NOMO-1 treated with DMSO at 0.1 percent for 48 hours (cell line): ENCODE results near the gene YIF1A.
"Not testable (repeated sequence)": the region's sequence is repeated elsewhere in the genome, so short reads cannot be mapped to it uniquely, and the experiment has no call there.

Experiments used
- DNase-seq: peaks from one replicate; lab custom pipeline; 2025; ENCODE audit not compliant: unreplicated experiment; lab: John Stamatoyannopoulos, UW

Gene YIF1A

DNA sequence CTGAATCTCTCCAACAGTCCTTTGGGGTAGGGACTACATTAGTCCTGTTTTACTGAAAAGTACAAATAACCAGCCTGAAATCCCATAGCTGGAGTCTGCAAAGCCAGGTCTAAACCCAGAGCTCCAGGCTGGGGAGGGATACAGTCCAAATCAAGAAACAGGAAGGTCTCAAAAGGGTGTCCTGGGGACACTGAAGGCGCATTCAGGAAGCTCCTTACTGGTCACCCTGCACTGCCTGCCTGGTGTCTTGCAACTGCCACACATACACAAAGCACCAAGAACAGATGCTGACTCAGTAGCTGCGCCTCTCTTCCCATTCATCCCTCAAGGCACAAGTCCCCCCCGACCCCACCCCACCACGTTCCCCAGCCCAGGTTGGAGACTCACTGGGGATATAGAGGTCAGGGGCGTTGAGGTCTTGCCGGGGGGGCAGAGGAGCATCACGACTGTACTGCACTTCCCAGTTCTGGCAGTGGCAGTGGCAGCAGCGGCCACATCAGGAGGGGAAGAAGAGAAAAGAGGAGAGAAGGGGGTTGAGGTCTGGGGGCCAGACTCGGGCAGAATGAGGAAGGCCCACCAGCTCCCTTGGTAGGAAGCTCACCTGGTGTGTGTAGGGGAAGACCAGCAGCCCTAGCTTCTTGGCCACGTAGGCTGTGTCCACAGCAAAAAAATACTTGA lies 1.6 kb downstream of the YIF1A start:
- no peak for DNase-seq

DNA sequence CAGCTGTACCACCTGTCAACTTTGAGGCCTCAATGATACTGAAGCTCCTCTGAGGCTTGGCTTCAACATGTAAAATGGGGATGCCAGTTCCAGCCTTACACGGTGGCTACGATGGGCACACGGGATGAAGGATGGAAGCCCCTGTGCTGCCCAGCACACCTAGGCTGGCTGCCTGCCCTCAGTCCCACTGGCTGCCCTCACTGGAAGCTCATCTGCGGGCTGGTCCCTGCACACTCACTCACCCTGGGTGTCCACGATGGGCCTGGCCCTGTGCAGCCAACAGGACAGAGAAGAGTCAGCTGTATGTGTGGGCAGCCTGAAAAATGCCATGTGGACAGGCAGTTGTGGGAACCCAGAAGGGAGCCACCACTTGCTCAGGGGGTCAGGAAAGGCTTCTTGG lies 2.2 kb downstream of the YIF1A start:
- DNase-seq: no peak

- DNase-seq: no peak
These were observed 3.5 kb downstream of the YIF1A start for GRCh38 chr11:66285250-66285947.

DNA sequence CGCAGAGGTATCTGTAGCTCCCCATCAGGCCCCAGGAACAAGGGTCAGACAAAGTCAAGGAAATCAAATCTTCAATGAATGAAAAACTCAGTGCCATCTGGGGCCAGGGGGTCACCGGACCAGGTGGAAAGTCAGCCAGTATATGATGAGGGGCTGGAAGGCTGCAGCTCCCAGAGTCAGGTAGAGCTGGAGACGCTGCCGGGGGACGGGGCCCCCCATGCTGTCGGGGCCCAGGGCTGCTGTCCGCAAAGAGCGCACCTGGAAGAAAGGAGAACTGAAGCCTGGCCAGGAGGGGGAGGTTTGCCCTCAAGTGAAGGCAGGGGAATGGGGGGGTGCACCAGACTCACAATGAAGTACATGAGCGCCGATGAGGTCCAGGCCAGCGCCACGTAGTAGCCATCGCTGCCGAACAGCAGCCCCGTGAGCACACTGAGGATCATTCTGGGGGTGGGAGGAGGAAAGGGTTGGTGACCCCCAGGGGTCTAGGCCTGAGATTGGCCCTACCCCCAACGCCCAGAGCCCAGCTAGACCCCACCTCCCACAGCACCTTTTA lies 4.3 kb downstream of the YIF1A start:
- no peak for DNase-seq

GRCh38 chr11:66283461-66284105 lies 5.4 kb downstream of the YIF1A start:
- no peak for DNase-seq

DNA sequence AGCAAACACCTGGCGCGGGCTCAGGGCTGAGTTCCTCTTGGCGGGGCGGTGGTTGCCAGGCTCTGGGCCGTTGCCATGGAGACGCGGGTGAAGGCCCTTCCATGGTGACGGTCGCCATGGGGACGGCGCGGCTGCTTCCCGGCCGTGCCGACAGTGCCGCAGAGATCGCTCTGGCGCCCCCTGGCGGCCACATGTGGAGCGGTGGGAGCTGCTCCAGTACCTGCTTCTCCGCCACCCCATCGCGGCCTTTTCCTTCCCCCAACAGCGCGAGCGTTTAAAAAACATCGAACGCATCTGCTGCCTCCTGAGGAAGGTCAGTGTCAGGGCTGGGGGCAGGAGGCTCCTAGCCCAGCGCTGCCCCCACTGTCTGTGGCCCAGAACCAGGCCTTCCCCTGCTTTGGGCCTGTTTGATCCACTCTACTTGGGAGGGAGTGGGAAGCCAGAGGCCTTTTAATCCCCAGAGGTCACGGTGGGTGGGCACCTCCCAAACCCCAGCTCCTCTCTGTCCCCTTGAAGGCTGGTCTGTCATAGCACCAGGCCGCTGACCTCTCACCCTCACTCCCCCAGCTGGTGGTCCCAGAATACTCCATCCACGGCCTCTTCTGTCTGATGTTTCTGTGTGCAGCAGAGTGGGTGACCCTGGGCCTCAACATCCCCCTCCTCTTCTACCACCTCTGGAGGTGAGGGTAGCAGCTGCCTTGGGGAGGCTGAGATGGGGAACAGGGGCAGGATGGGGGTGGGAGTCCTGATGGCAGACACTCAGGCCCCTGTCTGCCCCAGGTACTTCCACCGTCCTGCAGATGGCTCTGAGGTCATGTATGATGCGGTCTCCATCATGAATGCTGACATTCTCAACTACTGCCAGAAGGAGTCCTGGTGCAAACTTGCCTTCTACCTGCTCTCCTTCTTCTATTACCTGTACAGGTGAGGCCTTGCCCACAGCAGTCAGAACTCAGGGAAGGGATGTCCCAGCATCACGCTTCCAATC lies 6.2 kb downstream of the YIF1A start:
- peak; percentile 96 for DNase-seq

- no peak for DNase-seq
These were observed 7.0 kb downstream of the YIF1A start for GRCh38 chr11:66281776-66282467.

GRCh38 chr11:66281001-66281400 lies 7.9 kb downstream of the YIF1A start:
- no peak for DNase-seq

- DNase-seq: no peak
These were observed 8.5 kb downstream of the YIF1A start for GRCh38 chr11:66280428-66280827.

DNA sequence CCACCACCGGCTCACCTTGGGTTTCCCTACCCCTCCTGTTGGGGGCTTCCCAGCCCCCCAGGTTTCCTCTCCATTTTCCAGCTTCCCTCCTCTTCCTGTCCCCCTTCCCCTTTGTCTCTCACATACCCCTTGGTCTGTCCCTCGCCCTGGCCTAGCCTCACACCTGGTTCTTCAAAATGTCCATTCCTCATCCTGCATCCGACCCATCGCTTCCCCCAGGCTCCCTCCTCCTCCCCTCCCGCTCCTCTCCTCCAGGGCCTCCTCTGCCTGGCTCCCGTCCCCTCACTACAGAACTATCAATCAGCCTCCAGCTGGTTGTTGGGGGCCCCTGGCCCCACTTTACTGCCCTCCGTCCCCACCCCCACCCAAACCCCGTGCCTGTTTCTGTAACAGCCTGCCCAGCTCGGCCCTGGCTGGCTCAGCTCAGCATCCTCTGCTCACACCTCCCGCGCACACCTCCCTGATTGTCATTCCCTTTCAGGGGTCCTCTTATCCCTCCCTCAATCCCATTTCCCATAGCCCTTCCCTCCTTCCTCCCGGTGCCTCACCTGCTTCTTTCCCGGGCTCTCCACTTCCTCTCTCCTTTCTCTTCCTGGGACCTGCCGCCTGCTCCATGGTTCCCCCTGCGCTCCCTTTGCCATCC lies 9.7 kb downstream of the YIF1A start:
- DNase-seq: no peak

- no peak for DNase-seq
These were observed 10.4 kb downstream of the YIF1A start for GRCh38 chr11:66278363-66279091.

DNA sequence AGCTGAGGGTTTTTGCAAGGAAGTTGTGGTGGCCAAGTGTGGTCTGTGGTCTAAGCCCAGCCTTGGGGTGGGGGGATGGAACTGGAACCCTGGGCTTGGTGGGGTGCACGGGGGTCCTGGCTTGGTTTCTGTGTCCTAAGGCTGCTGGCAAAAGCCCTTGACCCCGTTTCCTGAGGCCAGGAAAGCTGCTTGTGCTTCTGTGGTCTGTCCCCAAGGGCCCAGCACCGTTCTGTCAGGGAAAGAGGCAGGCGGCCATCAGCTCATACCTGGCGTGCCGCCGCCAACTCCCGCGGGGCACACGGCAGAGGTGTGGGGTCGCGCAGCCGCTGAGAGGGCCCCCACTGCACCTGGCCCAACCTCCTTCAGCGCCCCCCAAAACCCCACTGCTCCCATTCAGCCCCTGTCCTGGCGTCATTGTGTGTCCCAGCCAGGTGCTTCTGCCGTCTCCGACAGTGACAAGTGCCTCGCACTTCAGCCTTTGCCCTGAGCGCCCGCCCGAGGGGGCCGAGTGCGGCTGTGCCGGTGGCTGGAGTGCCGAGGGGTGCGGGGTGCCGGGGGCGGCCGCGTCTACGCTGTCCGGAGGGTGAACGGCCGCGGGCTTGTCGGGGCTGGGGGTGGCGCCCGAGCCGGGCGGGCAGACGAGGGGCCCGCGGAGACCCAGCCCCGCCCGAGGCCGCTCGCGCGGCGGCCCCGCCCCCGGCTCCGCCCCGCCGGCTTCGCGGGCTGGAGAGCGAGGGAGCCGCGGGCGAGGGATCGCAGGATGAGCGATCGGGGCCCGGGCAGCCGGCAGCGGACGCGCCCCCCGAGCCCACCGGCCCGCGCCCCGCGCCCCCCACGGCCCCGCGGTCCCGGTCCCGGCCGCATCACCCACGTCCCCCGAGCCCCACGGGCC lies 11.2 kb downstream of the YIF1A start, which contains the start of gene CNIH2:
Gene CNIH2, plus strand, starts transcription at position 705 of the 892 bp plus-strand sequence. CDS start 282 bp downstream, outside the sequence.
- no peak for DNase-seq

DNA sequence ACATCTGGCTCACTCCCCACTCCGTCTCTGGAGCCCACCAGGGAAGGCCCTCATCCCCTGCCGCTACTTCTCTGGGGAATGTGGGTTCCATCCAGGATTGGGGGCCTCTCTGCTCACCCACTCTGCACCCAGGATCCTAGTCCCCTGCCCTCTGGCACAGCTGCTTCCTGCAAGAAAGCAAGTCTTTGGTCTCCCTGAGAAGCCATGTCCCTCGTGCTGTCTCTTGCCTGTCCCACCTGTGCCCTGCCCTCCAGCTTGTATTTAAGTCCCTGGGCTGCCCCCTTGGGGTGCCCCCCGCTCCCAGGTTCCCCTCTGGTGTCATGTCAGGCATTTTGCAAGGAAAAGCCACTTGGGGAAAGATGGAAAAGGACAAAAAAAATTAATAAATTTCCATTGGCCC lies 11.9 kb downstream of the YIF1A start:
- DNase-seq: not testable (repeated sequence)

DNA sequence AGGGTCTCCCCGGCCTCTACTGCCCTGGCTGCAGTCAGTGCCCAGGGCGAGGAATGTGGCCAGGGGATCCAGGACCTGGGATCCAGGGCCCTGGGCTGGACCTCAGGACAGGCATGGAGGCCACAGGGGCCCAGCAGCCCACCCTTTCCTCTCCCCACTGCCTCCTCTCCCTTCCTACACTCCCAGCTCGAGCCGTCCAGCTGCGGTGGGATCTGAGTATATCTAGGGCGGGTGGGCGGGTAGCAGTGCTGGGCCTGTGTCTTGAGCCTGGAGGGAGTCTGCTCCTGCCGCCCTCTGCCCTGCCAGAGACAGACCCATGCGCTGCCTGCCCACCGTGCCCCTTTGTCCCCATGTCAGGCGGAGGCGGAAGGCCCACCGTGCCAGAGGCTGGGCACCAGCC lies 12.3 kb downstream of the YIF1A start:
- DNase-seq: not testable (repeated sequence)

GRCh38 chr11:66275984-66276612 lies 12.8 kb downstream of the YIF1A start:
- no peak for DNase-seq

DNA sequence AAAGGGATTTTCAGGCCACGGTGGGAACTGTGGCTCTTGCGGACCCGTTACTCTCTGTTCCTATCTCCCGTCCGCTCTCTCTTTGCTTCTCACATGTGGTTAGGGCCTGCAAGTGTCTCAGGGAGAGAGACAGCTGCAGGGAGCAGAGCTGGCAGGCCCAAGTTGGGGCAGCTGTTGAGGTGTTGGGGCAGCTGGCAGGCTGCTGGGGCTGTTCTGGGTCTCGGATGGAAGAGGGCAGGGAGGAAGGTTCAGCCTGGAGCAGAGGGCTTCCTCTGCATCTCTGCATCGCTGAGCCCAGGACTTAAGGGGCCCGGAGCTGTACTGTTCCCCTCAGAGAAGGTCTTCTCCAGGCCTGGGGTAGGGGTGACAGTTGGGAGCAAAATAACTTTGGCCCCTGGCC lies 13.5 kb downstream of the YIF1A start:
- DNase-seq: no peak

DNA sequence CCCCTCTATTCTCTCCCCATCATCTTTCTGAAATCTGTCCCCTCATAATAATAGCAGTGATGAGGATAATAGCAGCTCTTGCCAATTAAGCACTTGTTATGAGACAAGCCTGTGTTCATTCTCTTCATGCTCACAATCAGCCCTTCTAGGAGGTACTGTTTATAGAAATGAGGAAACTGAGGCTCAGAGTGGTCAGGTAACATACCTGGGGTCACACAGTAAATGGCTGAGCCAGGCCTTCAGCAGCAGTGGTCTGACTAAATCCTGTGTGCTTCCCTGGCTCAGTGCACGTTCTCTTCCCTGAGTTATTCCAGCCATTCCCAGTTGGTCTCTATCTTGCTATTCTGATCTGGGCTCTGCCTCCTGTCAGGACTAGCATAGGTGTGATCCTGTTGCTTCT lies 14.7 kb downstream of the YIF1A start:
- no peak for DNase-seq
